Measurements from ENCODE around the gene OTOS. TPM values are rescaled to one million over a fixed set of nuclear protein-coding genes. Genes with fewer than 3 reads are reported as not detected.

Gene OTOS
- total RNA-seq, 1 donor from 2014 or later = not detected

GRCh38 chr2:240183006-240183874, 42.8 kb upstream of the OTOS start:
- H3K4me3 Mint-ChIP-seq (ENCODE audit: unreplicated experiment) = no peak overlapping the region
- Histone ChIP-seq H3K9ac (ENCODE audit: low read length) (no peak overlapping the region), H3K4me3 (ENCODE audit: insufficient read depth, low read depth, low read length) (no peak overlapping the region), H2AFZ (ENCODE audit: low read depth, low read length) (no peak overlapping the region), H3K9me3 (ENCODE audit: insufficient read depth, low read depth, low read length) (peaks cover 4% of the 10 kb centered on the region), H3K4me2 (ENCODE audit: low read length) (no peak overlapping the region), H3K27me3 (ENCODE audit: insufficient read depth, low read length) (peaks cover 8% of the 10 kb centered on the region), H4K20me1 (ENCODE audit: insufficient read depth, low read length) (no peaks in the 10 kb centered on the region), H3K79me2 (ENCODE audit: insufficient read depth, low read length) (no peaks in the 10 kb centered on the region), H3K4me1 (ENCODE audit: insufficient read depth, low read length) (no peaks in the 10 kb centered on the region), H3K36me3 (ENCODE audit: insufficient read depth, low read length) (no peaks in the 10 kb centered on the region), H3K27ac (ENCODE audit: low read depth, low read length) (no peak overlapping the region)
- FAIRE-seq (no peak), DNase-seq (ENCODE audit: low read depth) (no peak)
- H3K9me3 Mint-ChIP-seq (ENCODE audit: unreplicated experiment) = peaks cover 28% of the 10 kb centered on the region
- TF ChIP-seq CTCF (IDR thresholded peaks at IDR 0.05; ENCODE audit: insufficient read depth, low read depth, low read length) (no peak), EZH2 (IDR thresholded peaks at IDR 0.05; ENCODE audit: insufficient read depth, low read length) (no peak)
- peaks cover 67% of the 10 kb centered on the region for H3K27me3 Mint-ChIP-seq (ENCODE audit: low read depth, unreplicated experiment)
- H3K36me3 Mint-ChIP-seq (ENCODE audit: low read depth, unreplicated experiment) = peaks cover 5% of the 10 kb centered on the region
- no peak overlapping the region for H3K27ac Mint-ChIP-seq (ENCODE audit: unreplicated experiment)
- H3K4me1 Mint-ChIP-seq (ENCODE audit: low read depth, unreplicated experiment) = no peaks in the 10 kb centered on the region

- Histone ChIP-seq H2AFZ (ENCODE audit: low read depth, low read length) (no peak overlapping the region), H4K20me1 (ENCODE audit: insufficient read depth, low read length) (no peaks in the 10 kb centered on the region), H3K9ac (ENCODE audit: low read length) (no peak overlapping the region), H3K4me3 (ENCODE audit: insufficient read depth, low read depth, low read length) (no peak overlapping the region), H3K27me3 (ENCODE audit: insufficient read depth, low read length) (peaks cover 15% of the 10 kb centered on the region), H3K79me2 (ENCODE audit: insufficient read depth, low read length) (no peaks in the 10 kb centered on the region), H3K27ac (ENCODE audit: low read depth, low read length) (no peak overlapping the region), H3K4me2 (ENCODE audit: low read length) (no peak overlapping the region), H3K36me3 (ENCODE audit: insufficient read depth, low read length) (no peaks in the 10 kb centered on the region), H3K9me3 (ENCODE audit: insufficient read depth, low read depth, low read length) (peaks cover 2% of the 10 kb centered on the region), H3K4me1 (ENCODE audit: insufficient read depth, low read length) (no peaks in the 10 kb centered on the region)
- DNase-seq (ENCODE audit: low read depth) = no peak
- Mint-ChIP-seq H3K4me3 (ENCODE audit: unreplicated experiment) (no peak overlapping the region), H3K27ac (ENCODE audit: unreplicated experiment) (no peak overlapping the region), H3K4me1 (ENCODE audit: low read depth, unreplicated experiment) (no peaks in the 10 kb centered on the region), H3K27me3 (ENCODE audit: low read depth, unreplicated experiment) (peaks cover 71% of the 10 kb centered on the region), H3K36me3 (ENCODE audit: low read depth, unreplicated experiment) (peaks cover 2% of the 10 kb centered on the region), H3K9me3 (ENCODE audit: unreplicated experiment) (peaks cover 20% of the 10 kb centered on the region)
- FAIRE-seq = no peak
- no peak for TF ChIP-seq CTCF (IDR thresholded peaks at IDR 0.05; ENCODE audit: insufficient read depth, low read depth, low read length)
- no peak for TF ChIP-seq EZH2 (IDR thresholded peaks at IDR 0.05; ENCODE audit: insufficient read depth, low read length)
These were observed 42.0 kb upstream of the OTOS start for GRCh38 chr2:240182476-240182875.

GRCh38 chr2:240182001-240182400, 41.5 kb upstream of the OTOS start:
- DNase-seq (ENCODE audit: low read depth) = no peak
- peaks cover 15% of the 10 kb centered on the region for H3K27me3 ChIP-seq (ENCODE audit: insufficient read depth, low read length)
- no peak for FAIRE-seq
- H4K20me1 ChIP-seq (ENCODE audit: insufficient read depth, low read length) = no peaks in the 10 kb centered on the region
- peaks cover 17% of the 10 kb centered on the region for H3K9me3 Mint-ChIP-seq (ENCODE audit: unreplicated experiment)
- no peak for TF ChIP-seq EZH2 (IDR thresholded peaks at IDR 0.05; ENCODE audit: insufficient read depth, low read length)
- no peak for TF ChIP-seq CTCF (IDR thresholded peaks at IDR 0.05; ENCODE audit: insufficient read depth, low read depth, low read length)
- no peak overlapping the region for H3K27ac Mint-ChIP-seq (ENCODE audit: unreplicated experiment)
- H3K9ac ChIP-seq (ENCODE audit: low read length) = no peak overlapping the region
- H3K27me3 Mint-ChIP-seq (ENCODE audit: low read depth, unreplicated experiment) = peaks cover 74% of the 10 kb centered on the region
- no peak overlapping the region for H3K4me3 ChIP-seq (ENCODE audit: insufficient read depth, low read depth, low read length)
- no peaks in the 10 kb centered on the region for H3K4me1 ChIP-seq (ENCODE audit: insufficient read depth, low read length)
- H3K4me3 Mint-ChIP-seq (ENCODE audit: unreplicated experiment) = no peak overlapping the region
- no peak overlapping the region for H3K27ac ChIP-seq (ENCODE audit: low read depth, low read length)
- no peaks in the 10 kb centered on the region for H3K9me3 ChIP-seq (ENCODE audit: insufficient read depth, low read depth, low read length)
- H2AFZ ChIP-seq (ENCODE audit: low read depth, low read length) = no peak overlapping the region
- no peaks in the 10 kb centered on the region for H3K79me2 ChIP-seq (ENCODE audit: insufficient read depth, low read length)
- H3K36me3 Mint-ChIP-seq (ENCODE audit: low read depth, unreplicated experiment) = peaks cover 2% of the 10 kb centered on the region
- H3K36me3 ChIP-seq (ENCODE audit: insufficient read depth, low read length) = no peaks in the 10 kb centered on the region
- no peak overlapping the region for H3K4me2 ChIP-seq (ENCODE audit: low read length)
- no peaks in the 10 kb centered on the region for H3K4me1 Mint-ChIP-seq (ENCODE audit: low read depth, unreplicated experiment)
